HG03378 (cell line): Measurements from ENCODE around the gene SLC16A12.

ENCODE experiments used
- ATAC-seq: cut with Tn5 transposase; IDR thresholded peaks from one replicate; pipeline ENCODE4 v1.9.1; 2021; ENCODE audit warnings: mild to moderate bottlenecking, moderate library complexity; ENCODE audit not compliant: unreplicated experiment

SLC16A12 gene, protein sequence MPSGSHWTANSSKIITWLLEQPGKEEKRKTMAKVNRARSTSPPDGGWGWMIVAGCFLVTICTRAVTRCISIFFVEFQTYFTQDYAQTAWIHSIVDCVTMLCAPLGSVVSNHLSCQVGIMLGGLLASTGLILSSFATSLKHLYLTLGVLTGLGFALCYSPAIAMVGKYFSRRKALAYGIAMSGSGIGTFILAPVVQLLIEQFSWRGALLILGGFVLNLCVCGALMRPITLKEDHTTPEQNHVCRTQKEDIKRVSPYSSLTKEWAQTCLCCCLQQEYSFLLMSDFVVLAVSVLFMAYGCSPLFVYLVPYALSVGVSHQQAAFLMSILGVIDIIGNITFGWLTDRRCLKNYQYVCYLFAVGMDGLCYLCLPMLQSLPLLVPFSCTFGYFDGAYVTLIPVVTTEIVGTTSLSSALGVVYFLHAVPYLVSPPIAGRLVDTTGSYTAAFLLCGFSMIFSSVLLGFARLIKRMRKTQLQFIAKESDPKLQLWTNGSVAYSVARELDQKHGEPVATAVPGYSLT

DNA sequence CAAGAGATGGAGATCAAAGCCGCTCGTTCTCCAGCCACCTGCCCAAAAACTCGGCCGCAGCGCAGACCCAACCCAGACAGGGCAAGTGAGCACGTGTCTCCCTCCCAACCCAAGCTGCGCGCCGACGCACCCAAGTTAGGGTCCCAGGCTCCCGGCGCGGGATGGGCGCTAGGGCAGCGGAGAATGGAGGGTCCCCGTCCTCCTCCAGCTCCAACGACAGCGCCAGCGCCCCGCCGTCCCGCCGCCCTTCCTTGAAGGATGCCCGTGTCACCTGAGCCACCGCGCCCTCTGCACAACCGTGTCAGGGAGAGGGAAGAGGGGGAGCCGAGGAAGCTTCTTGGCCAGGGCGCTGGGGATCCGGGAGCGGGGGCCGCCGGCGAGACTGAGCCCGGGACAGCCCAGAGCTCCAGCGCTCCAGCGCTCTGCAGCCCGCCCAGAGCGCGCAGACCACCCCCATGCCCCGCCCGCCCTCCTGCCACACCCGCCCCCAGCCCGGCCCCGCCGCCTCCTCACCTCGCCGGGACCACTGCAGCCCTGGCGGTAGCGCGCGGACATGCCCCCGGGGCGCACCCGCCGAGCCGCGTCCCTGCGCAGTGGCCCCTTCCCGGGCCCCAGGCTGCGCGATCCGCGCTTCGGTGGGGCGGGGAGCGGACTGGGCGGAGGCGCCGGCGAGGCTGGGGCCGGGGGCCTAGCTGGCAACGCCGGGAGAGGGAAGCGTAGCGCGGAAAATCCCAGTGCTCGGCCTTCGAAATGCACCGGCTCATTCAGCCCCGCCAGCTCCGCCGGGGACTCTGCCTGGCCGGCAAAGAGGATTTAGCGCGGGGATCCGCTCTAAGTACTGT is at the start of gene SLC16A12:
Gene SLC16A12, minus strand, starts transcription at position 424 of the 842 bp plus-strand sequence. CDS start 73,016 bp downstream, outside the sequence.
- ATAC-seq = no peak

DNA sequence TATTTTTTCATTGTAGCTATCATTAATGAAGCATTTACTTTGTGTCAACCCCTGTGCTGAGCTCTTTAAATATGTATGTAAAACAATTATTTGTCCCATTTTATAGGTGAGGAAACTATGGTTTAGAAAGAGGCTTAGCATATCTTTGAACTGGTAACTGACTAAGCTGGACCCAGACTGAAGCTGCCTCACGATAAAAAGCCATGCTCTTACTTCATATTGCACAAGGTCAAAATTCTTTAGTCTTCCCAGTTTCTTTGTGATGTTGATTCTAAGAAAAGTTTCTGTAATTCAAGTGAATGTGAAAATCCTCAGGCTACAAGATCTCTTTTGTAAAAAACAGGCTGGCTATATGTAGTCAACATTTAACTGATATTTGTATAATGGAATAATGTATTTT is 46.6 kb upstream of the SLC16A12 start:
- ATAC-seq = no peak

DNA sequence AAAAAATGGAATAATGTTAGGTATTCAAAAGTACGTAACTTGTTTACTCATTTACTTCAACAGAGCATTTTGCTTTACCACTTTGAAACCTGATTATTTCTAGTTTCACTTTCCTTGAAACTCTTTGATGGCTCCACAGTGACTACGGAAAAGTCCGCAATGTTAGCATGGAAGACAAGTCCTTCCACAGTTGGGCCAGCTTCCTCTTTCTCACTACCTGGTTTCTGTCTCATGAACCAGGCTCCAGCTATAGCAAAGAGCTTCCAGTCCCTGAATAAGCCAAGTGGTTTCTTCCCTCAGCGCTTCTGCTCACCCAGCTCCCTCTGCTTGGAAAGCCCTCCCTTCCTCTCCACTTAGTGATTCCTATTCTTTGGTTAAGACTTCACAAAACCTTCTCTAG is 44.8 kb upstream of the SLC16A12 start:
- ATAC-seq = no peak

DNA sequence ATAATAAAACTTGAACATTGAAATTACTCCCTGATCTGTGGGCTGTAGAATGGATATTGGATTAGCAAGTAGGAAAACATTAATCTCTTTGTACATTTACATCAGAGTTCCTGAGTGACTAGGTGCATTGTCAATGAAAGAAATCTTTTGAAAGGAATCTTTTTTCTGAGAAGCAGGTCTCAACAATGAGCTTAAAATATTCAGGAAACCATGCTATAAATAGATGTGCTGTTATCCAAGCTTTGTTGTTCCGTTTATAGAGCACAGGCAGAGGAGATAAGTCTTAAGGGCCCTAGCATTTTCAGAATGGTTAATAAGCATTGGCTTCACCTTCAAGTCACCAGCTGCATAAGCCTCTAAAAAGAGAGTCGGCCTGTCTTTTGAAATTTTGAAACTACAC is 41.3 kb upstream of the SLC16A12 start:
- no peak for ATAC-seq

DNA sequence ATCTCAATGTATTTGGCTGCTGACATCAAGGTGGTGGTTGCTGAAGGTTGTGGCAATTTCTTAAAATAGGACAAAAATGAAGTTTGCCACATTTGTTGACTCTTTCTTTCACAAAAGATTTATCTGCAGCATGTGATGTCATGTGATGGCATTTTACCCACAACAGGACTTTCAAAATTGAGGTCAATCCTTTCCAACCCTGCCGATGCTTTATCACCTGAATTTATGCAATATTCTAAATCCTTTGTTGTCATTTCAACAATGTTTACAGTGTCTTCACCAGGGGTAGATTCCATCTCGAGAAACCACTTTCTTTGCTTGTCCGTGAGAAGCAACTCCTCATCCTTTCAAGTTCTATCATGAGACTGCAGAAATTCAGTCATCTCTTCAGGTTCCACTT is 40.6 kb upstream of the SLC16A12 start:
- ATAC-seq = no peak

DNA sequence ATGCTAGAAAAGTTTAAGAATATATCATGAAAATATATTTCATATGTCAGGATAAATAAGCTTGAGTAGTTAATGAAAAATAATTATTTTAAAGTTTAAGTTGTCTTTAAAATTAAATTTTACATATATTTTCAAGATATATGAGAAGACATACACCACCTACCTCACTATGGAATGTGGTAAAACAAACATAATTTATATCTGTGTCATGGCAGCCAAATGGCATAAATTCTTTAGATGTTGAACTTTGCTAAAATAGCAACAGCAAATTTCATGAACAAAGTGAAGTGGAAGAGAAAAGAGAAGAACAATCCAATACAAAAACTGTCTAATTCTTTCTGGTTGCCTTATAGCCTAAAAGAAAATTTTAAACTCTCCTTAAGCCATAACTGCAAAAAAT is 39.6 kb upstream of the SLC16A12 start:
- no peak for ATAC-seq

DNA sequence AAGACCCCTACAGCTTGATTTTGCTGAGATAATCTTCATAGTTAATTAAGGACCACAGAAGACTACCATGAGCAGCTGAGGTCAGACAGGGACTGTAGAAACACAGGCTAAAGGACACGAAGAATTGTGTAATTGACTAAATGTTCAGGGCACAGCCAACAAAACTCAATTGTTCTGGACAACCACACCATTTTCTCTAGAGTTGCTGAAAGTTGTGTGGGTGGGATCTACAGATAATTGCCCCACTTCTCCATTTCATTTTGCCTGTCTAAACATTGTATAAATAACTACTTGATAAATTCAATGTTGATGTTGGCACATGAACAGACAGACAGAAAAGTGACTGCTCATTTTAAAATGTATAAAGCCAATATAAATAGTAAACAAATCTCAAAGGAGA is 39.0 kb upstream of the SLC16A12 start:
- ATAC-seq = no peak

DNA sequence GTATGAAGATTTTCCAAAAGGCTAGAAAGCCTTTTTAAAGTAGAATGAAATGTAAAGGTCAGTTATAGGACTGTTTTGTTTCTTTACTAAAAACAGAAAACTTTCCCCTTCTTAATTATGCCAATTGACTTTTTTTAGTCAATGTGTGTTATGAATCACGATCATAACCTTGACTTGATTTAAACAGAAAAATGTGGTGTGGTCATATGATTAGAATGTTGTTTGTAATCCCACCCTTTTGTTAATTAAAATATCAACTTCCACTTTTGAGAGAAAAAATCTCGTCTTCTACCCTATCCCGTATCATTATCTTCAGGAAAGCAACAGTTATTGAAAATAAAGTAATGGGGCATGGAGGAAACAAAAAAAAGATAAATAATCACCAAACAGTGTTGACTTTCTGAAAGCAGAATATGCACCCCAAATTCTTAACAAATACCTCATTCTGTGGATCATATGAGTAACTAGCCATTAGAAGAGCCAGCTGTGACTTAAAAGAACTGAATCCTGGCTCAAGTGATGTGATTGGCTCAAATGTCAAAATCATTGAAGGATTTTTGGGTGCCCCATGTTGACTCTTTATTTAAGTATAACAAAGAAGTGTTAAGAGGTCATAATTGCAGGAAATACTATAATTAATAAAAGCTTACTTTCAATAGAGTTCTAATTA is 32.3 kb upstream of the SLC16A12 start:
- ATAC-seq = no peak

DNA sequence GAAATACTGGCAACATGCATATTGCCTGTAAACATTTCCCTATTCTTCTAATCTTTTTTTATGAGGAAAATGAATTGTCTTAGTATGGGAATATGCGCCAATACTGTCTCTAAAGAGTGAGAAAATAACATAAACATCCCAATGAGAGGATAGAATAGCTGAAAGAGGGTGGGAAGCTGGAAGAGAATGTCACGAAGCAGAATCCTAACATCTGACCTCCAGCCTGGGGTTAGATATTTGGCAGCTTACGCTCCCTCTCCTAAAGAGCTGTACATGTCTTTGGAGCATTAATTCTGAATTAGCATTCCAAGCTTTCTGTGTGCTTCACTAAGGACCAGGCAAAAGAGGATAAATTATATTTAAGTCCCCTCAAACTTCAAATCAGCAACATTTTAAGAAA is 31.6 kb upstream of the SLC16A12 start:
- no peak for ATAC-seq

DNA sequence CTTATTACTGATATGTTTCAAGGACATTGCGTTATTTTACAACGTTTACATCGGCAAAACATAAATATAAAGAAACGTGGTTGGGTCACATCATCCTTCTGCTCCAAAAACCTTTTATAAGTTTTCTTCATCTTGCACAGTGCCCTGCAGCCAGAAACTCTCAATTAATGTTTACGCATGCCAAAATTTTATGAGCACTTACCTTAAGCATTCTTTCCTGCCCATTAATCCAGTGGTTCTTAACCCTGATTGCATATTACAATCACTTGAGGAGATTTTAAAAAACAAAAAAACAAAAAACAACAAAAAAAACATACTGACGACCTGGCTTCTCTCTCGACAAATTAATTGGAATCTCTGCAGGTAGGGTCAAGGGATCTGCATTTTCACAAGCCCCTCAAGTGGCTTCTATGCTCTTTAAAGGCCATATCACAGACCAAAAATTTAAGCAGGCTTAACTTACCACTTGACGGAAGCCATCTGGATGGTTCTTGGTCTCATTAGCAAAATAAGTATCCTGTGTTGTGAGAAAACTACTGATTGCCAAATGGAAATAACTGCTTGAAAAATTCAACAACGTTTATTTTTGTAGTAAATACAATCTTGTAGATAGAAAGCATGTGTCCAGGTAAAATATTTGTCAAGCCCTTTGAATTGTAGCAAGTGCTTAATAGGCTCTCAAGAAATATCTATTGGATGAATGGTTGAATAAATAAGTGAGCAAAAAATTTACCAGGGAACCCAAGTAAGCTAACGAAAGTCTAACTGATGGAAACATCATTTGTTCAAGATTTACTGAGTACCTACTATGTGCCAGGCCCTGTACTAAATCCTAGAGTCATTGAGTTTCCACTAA is 30.9 kb upstream of the SLC16A12 start:
- no peak for ATAC-seq

DNA sequence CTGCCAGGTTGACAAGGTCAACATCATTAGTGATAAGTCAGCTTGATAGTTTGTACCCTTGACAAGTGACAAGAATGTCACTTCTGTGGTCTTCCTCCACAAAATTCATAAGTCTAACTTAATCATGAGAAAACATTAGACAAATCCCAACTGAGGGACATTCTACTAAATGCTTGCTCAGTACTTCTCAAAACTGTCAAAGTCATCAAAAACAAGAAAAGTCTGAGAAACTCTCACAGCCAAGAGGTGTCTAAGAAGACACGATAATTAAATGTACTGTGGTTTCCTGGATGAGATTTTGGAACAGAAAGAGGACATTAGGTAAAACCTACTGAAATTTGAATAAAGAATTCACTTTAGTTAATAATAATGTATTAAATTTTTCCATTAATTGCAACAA is 29.8 kb upstream of the SLC16A12 start:
- ATAC-seq = no peak

DNA sequence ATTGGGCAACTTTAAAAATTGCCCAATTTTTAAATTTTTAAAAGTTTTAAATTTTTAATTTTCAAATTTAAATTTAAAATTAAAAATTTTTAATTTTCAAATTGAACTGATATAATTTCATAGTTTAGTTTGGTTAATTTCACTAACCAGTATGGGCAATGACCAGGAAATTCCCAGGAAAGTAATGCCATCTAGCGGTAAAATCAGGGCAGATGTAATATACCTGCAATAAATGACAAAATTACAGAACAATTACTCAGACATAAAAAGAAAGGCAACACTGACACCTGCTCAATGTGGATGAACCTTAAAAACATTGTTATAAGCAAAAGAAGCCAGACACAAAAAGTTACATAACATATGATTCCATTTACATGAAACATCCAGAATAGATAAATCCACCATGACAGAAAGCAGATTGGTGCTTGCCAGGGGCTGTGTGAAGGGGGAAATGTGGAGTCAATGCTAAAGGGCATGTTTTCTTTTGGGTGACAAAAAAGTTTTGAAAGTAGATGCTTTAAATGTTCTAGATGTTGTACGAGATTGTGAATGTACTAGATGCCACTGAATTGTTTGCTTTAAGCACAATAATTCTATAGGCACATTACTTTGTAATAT is 28.6 kb upstream of the SLC16A12 start:
- ATAC-seq = no peak

DNA sequence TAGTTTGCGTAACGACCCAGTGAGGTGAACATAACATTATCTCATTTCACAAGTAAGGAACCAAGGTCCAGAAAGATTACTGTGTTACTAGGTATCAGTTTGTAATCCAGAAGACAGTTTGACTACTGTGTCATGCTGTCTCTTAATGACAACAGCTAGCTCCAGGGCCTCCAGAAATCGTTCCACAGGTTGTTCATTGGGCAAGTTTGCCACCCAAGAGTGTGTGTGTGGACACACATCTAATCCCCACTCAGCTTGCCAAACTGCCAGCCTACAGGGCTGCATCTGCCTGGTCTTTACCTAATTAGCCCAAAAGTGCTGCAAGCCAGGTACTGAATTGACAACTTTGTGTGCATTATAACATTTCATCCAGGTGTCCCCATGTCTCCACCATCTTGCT is 27.9 kb upstream of the SLC16A12 start:
- ATAC-seq = no peak

DNA sequence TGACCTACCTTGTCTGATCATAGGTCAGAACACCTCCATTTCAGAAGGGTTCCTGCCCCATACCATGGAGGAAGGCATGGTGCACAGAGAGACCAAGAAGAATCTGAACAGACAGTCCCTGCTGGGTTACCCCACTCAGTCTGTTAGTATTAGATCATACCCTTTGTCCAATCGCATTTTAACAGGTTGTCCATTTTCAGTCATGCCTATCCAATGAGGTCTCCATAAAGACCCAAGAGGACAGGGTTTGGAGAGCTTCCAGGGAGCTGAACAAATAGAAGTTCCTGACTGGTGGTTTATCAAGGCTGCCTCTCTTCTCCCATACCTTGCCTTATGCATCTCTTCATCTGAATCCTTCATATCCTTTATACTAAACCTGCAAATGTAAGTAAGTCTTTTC is 21.2 kb upstream of the SLC16A12 start:
- ATAC-seq = no peak

DNA sequence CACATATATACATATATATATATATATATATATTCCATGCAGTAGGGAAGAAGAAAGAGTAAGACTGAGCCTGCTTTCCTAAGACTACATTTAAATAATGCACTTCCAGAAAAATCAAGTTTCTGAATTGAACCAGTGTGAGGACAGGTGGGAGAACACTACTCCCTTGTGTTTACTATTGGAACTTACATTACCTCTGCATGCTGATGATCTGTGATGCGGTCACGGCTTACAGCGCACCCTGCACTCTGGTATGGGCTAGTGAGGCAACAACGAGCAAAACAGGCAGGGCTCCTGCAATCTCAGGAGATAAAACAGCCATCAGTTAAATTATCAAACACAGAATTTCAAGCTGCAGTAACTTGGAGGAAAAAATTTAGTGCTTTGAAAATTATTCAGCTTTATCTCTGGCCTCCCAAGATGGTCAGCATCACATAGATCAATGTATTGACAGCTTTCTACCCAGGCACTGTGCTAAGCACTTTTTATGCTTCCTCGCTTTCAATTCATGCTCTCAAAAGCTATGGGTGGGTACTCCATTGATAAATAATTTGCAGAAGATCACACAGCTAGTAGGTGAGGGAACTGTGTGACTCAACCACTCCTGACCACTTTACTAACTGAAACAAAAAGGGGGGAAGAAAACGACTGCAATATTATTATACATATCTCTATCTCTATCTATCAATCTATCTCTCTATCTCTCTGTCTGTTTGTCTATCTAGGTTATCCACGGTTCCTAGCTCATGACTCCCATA is 20.5 kb upstream of the SLC16A12 start:
- no peak for ATAC-seq

DNA sequence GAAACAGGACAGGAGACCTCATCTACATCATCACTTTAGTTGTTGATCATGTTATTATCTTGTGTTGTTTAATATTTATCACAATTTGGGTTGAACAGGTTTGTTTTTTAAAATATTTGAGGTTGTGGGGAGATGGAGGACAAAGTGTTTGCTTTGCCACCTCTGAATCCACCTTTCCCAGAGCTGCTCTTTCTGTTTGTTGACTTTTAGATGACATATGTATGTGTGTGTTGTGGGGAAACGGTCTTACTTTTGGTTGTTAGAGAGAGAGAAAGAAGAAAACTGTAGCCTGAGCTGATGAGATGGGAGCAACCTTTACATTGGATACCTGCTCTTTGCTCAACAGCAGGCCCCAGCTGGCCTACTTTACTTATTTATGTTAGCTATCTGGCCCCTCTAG is 19.0 kb upstream of the SLC16A12 start:
- no peak for ATAC-seq

DNA sequence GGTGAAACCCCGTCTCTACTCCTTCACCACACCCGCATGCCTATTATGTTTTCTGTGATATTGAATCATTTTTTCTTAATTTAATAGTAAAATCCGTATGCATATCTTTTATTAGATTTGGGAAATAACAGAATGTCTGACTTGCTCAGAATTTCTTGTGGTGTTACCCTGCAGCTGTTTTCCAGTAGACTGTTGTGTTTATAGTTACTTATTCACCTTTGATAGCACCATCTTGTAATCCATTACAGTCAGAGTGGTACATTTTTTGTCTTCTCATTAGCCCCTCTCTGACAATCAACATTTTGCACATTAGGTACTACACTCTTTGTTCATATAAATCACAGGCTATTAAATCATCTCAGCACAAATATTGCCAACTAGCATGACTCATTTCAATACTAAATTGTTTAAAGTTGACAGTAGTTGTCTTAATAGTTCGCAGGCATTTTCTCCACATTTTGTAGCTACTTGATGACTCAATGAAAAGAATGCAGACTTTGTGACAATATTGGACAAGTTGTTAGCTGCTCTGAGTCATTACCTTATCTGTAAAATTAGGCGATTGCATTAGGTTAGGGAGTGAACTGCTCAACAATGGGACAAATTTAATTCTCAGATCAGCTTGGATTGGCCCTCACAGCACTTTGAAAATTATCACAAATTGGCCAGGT is 17.8 kb upstream of the SLC16A12 start:
- no peak for ATAC-seq

DNA sequence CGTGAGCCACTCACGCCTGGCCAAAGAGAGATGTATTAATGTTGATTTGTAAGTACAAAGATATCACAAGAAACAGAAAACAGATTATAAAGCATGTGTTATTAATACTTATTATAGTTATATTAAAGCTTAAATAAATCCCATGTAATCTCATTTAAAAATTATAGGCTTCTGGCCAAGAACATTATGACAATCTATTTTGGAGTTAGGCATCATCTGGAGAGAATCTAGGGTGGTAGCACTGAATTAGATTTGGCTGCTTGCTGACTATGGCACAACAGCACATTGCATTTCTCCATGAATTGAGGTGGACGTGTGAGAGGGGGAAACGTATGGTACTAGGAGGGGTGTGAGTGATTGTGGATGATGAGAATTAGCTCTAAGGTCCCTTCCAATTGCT is 16.8 kb upstream of the SLC16A12 start:
- ATAC-seq = no peak

DNA sequence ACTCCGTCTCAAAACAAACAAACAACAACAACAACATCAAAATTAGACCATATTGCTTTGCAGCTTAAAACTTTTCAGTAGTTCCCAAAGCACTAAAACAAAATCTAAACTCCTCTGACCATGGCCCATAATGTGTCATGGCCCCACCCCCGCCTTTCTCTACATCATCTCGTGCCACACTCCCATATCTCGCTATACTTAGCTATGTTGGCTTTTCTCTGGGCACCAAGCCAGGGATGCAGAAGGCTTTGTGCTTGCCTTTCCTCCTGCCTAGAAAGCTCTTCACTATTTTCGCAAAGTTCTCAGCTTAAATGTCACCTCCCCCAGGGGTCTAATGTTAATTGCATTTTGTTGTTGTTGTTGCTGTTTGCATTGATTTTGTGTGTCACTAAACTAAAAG is 15.1 kb upstream of the SLC16A12 start:
- ATAC-seq = no peak
